ENCODE data around the gene LAMP5.

GRCh38 chr20:9501473-9501872 lies 12.9 kb upstream of the LAMP5 start:
- TF ChIP-seq, protein P1, sequence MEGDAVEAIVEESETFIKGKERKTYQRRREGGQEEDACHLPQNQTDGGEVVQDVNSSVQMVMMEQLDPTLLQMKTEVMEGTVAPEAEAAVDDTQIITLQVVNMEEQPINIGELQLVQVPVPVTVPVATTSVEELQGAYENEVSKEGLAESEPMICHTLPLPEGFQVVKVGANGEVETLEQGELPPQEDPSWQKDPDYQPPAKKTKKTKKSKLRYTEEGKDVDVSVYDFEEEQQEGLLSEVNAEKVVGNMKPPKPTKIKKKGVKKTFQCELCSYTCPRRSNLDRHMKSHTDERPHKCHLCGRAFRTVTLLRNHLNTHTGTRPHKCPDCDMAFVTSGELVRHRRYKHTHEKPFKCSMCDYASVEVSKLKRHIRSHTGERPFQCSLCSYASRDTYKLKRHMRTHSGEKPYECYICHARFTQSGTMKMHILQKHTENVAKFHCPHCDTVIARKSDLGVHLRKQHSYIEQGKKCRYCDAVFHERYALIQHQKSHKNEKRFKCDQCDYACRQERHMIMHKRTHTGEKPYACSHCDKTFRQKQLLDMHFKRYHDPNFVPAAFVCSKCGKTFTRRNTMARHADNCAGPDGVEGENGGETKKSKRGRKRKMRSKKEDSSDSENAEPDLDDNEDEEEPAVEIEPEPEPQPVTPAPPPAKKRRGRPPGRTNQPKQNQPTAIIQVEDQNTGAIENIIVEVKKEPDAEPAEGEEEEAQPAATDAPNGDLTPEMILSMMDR (IDR thresholded peaks at IDR 0.05) = no peak
- TF ChIP-seq EP300 (IDR thresholded peaks at IDR 0.05) (no peak), POLR2AphosphoS5 (IDR thresholded peaks at IDR 0.05) (no peak), POLR2A (IDR thresholded peaks at IDR 0.05) (no peak)

All from suprapubic skin (tissue), 4 donors.